22Rv1 (cell line): Measurements from ENCODE around the gene SRF.

ENCODE experiments used
- ZFX ChIP-seq: fragments of 450-650 bp; IDR thresholded peaks from 2 replicates; pipeline ENCODE4 v1.6.1; 2017; ENCODE audit warnings: antibody characterized with exemption, borderline replicate concordance
- TF ChIP-seq, protein P1 (sequence below): fragments of 450-650 bp; IDR thresholded peaks from 2 replicates; pipeline ENCODE4 v1.5.1; 2017; ENCODE audit warnings: mild to moderate bottlenecking

DNA sequence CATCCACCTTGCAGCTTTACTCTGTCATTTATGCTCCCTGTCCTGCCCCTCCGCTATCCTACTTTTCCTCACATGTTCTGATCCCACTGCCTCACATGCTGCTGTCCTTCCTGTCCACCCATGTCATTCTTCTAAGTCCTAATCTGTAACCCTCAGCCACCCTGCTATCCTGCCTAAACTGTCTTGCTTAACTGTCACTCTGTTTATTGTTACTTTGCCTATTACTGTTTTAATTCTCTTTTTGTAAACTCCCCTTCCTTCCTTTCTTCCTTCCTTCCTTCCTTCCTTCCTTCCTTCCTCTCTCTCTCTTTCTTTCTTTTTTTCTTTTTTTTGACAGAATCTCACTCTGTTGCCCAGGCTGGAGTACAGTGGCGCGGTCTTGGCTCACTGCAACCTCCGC lies 12.4 kb downstream of the SRF start:
- TF ChIP-seq, protein P1, sequence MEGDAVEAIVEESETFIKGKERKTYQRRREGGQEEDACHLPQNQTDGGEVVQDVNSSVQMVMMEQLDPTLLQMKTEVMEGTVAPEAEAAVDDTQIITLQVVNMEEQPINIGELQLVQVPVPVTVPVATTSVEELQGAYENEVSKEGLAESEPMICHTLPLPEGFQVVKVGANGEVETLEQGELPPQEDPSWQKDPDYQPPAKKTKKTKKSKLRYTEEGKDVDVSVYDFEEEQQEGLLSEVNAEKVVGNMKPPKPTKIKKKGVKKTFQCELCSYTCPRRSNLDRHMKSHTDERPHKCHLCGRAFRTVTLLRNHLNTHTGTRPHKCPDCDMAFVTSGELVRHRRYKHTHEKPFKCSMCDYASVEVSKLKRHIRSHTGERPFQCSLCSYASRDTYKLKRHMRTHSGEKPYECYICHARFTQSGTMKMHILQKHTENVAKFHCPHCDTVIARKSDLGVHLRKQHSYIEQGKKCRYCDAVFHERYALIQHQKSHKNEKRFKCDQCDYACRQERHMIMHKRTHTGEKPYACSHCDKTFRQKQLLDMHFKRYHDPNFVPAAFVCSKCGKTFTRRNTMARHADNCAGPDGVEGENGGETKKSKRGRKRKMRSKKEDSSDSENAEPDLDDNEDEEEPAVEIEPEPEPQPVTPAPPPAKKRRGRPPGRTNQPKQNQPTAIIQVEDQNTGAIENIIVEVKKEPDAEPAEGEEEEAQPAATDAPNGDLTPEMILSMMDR = no peak
- TF ChIP-seq ZFX = no peak
